K562 (cell line): Measurements from ENCODE around the gene TOR1AIP2. TPM values are rescaled to one million over a fixed set of nuclear protein-coding genes. Genes with fewer than 3 reads are reported as not detected.

Experiments used
- ARID3B ChIP-seq: fragments of 250-450 bp; sonication (Bioruptor Pico); IDR thresholded peaks from 2 replicates; pipeline ENCODE4 v1.4.0; 2020; ENCODE audit warnings: borderline replicate concordance
- BRD4 ChIP-seq: fragments of 200-600 bp; sonication (generic); IDR thresholded peaks from 2 replicates; pipeline ENCODE4 v1.6.1; 2017; ENCODE audit warnings: inconsistent platforms
- HMGXB4 ChIP-seq: sonication (generic); formaldehyde crosslinking; IDR thresholded peaks from 2 replicates; pipeline ENCODE4 v1.8.1; 2023; ENCODE audit warnings: mild to moderate bottlenecking, missing genetic modification reagents
- POLR2A ChIP-seq: fragments of 450-650 bp; conservative IDR thresholded peaks from 2 replicates; pipeline ENCODE4 v1.6.1; 2016
- RB1 ChIP-seq: fragments of 450-650 bp; IDR thresholded peaks from 2 replicates; pipeline ENCODE4 v1.6.1; 2017; ENCODE audit warnings: low read depth, mild to moderate bottlenecking
- TEAD1 ChIP-seq, 2 experiments: fragments of 450-650 bp in 1 of 2; sonication (generic) in 1 of 2; formaldehyde crosslinking; IDR thresholded peaks; 2 replicates each; pipeline versions ENCODE4 v1.4.0 to v1.8.0; 2020 to 2022; ENCODE audit warnings: mild to moderate bottlenecking in 2 of 2, missing genetic modification reagents in 1 of 2
- TEAD4 ChIP-seq, 2 experiments: sonication (generic) in 1 of 2; formaldehyde crosslinking in 1 of 2; IDR thresholded peaks; 2 replicates each; pipeline versions ENCODE4 v1.6.1 to v1.8.0; 2012 to 2022; ENCODE audit warnings: borderline replicate concordance in 1 of 2, inconsistent platforms in 1 of 2, low read length in 1 of 2, mild to moderate bottlenecking in 1 of 2, missing genetic modification reagents in 1 of 2
- TFAP4 ChIP-seq: sonication (generic); formaldehyde crosslinking; IDR thresholded peaks from 2 replicates; pipeline ENCODE4 v1.8.0; 2022; ENCODE audit warnings: missing genetic modification reagents, mild to moderate bottlenecking, moderate library complexity, borderline replicate concordance
- TRIM24 ChIP-seq, 2 experiments: fragments of 450-650 bp; IDR thresholded peaks; 2 replicates each; pipeline ENCODE4 v1.6.1; 2016
- UBTF ChIP-seq, 2 experiments: IDR thresholded peaks; 2 replicates each; pipeline ENCODE4 v1.6.1; 2012; ENCODE audit warnings: improper control_type of control experiment in 2 of 2, low read depth in 2 of 2, low read length in 2 of 2, borderline replicate concordance in 1 of 2
- USF2 ChIP-seq: sonication (generic); formaldehyde crosslinking; IDR thresholded peaks from 2 replicates; pipeline ENCODE4 v1.5.0; 2020; ENCODE audit warnings: missing genetic modification reagents
- ZBTB8A ChIP-seq: fragments of 450-650 bp; IDR thresholded peaks from 2 replicates; pipeline ENCODE4 v1.6.1; 2018; ENCODE audit warnings: mild to moderate bottlenecking, moderate library complexity; ENCODE audit not compliant: partially characterized antibody
- ZNF24 ChIP-seq: fragments of 450-650 bp; IDR thresholded peaks from 2 replicates; pipeline ENCODE4 v1.6.1; 2016
- ZNF324 ChIP-seq: fragments of 250-450 bp; sonication (Bioruptor Pico); IDR thresholded peaks from 2 replicates; pipeline ENCODE4 v1.4.0; 2020; ENCODE audit warnings: mild to moderate bottlenecking
- polyA plus RNA-seq, 8 experiments: library from polyadenylated mRNA; depleted of rRNA in 4 of 8; stranded (reverse) in 5 of 8; unstranded in 3 of 8; fragments of >200 nt; fragmentation: Nextera tagmentation in 2 of 8; fragmentation: Illumina TruSeq in 1 of 8; extraction: Ambion mirVana in 2 of 8; extraction: Trizol in 1 of 8; gene quantifications; 2 replicates each; pipeline versions ENCODE4 v1.2.1 to v1.2.3, GENCODE V29; 2011 to 2014; ENCODE audit warnings: inconsistent platforms in 1 of 8, missing spikeins in 1 of 8
- total RNA-seq, 7 experiments: library from RNA; depleted of rRNA in 6 of 7; stranded (reverse); fragments of >200 nt in 6 of 7; fragmentation: Illumina TruSeq in 2 of 7; extraction: Trizol in 2 of 7; gene quantifications; 2 replicates each; pipeline versions ENCODE4 v1.2.1 to v1.2.3, GENCODE V29; 2011 to 2021; ENCODE audit warnings: low replicate concordance in 1 of 7

TOR1AIP2 gene
- total and polyA plus RNA-seq, 9 of the 15 experiments (the other 6 are each of a cell fraction or from before 2014, with no cell fraction given): 16.7 to 122 (median 41.4) TPM

GRCh38 chr1:179809506-179810366, 67.9 kb downstream of the TOR1AIP2 start (continued):
- TF ChIP-seq UBTF (IDR thresholded peaks at IDR 0.05; ENCODE audit: borderline replicate concordance in 1 of 2, low read depth in 2 of 2, low read length in 2 of 2) (no peak), POLR2A (no peak), TEAD4 (IDR thresholded peaks at IDR 0.05; ENCODE audit: low read length) (no peak), TEAD4 (CRISPR knock-in tag; IDR thresholded peaks at IDR 0.05; ENCODE audit: borderline replicate concordance) (no peak), ZBTB8A (no peak), RB1 (peak; percentile 39; the same call in 1 of the 2 replicates), TRIM24 (IDR thresholded peaks at IDR 0.05) (no peak), USF2 (CRISPR knock-in tag) (no peak), ZNF324 (CRISPR knock-in tag) (no peak), HMGXB4 (CRISPR knock-in tag) (no peak), ARID3B (CRISPR knock-in tag) (no peak), BRD4 (no peak), ZNF24 (no peak), TFAP4 (CRISPR knock-in tag) (0 out of 2 replicates have a peak, but pooled peaks have one; percentile 16), TEAD1 (CRISPR knock-in tag; IDR thresholded peaks at IDR 0.05) (peak in 1 of 2 experiments; percentile 42; a peak in 1 of 4 replicates)
